Upper lobe of right lung (tissue), 1 donor: ENCODE data around the gene SUSD4. TPM values are rescaled to one million over a fixed set of nuclear protein-coding genes. Genes with fewer than 3 reads are reported as not detected.

Experiments
- ATAC-seq: fragments of 200-7000 bp; cut with Tn5 transposase; one replicate; pipeline ENCODE4 v1.9.1; 2020; ENCODE audit warnings: mild to moderate bottlenecking, moderate library complexity
- DNase-seq: peaks from one replicate; pipeline ENCODE4 v3.0.0-alpha.2; 2020
- H3K27ac ChIP-seq: fragments of 200-600 bp; one replicate; pipeline ENCODE4 v1.8.0; 2022
- H3K27me3 ChIP-seq: fragments of 200-600 bp; one replicate; pipeline ENCODE4 v1.8.0; 2022; ENCODE audit warnings: mild to moderate bottlenecking
- H3K36me3 ChIP-seq: fragments of 200-600 bp; one replicate; pipeline ENCODE4 v1.8.0; 2022
- H3K4me1 ChIP-seq: fragments of 200-600 bp; one replicate; pipeline ENCODE4 v1.8.0; 2022
- H3K4me3 ChIP-seq: fragments of 200-600 bp; one replicate; pipeline ENCODE4 v1.8.0; 2022; ENCODE audit warnings: mild to moderate bottlenecking
- H3K9me3 ChIP-seq: fragments of 200-600 bp; one replicate; pipeline ENCODE4 v1.8.0; 2022
- intact Hi-C: fragments of 100-400 bp; cut with DNase I; formaldehyde crosslinking; loops from one replicate; pipeline ENCODE4 v1.11.0; 2022
- total RNA-seq: library from RNA; stranded (reverse); fragmentation: NEBNext Ultra II Directional; extraction: Animal tissue kit (Norgen Biotek cat#: 25700); gene quantifications from one replicate; pipeline ENCODE4 v1.2.1, GENCODE V29; 2021
- TF ChIP-seq, protein P1 (sequence below): fragments of 200-600 bp; IDR thresholded peaks from one replicate; pipeline ENCODE4 v1.8.0; 2022; ENCODE audit warnings: antibody characterized with exemption
- donor health status: DM: no; HTN: yes; CAD: no; lungs with severe emphysema.

SUSD4 gene
- total RNA-seq, 1 donor from 2014 or later = 2.2 TPM

DNA sequence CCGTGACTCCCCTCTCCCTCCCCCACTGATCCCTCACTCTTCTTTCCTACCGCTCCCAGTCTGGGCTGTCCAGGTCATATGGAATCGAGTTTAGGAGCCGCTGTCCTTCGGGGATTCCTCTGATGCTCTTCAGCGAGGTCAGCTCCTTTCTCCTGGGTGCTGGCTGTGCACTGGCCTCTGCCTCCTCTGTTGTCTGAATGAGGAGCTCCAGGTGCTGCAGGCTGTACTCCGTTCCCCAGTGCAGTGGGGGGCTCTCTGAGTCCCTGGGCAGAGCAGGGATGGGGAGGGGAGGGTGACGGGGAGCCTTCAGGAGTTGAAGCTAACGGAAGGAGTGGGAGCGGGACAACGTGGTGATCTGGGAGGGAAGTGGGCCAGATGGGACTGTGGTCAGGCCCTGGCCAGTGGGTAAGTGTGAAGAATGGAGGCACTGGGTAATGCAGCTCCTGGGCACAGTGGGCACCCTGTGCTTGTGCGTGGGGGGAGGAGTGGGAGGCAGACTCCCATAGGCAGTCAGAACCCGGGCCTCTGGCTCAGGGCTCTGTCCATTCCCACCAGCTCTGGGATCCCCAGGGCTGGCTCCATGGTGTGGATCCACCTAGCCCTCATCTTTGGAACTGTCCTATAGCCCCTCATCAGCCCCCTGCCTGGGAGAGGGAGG is 161.5 kb downstream of the SUSD4 start:
- DNase-seq = no peak
- Histone ChIP-seq H3K36me3 (no peaks in the 10 kb centered on the region), H3K4me3 (no peak overlapping the region), H3K27me3 (no peaks in the 10 kb centered on the region), H3K4me1 (no peaks in the 10 kb centered on the region), H3K9me3 (no peaks in the 10 kb centered on the region), H3K27ac (no peak overlapping the region)
- TF ChIP-seq, protein P1, sequence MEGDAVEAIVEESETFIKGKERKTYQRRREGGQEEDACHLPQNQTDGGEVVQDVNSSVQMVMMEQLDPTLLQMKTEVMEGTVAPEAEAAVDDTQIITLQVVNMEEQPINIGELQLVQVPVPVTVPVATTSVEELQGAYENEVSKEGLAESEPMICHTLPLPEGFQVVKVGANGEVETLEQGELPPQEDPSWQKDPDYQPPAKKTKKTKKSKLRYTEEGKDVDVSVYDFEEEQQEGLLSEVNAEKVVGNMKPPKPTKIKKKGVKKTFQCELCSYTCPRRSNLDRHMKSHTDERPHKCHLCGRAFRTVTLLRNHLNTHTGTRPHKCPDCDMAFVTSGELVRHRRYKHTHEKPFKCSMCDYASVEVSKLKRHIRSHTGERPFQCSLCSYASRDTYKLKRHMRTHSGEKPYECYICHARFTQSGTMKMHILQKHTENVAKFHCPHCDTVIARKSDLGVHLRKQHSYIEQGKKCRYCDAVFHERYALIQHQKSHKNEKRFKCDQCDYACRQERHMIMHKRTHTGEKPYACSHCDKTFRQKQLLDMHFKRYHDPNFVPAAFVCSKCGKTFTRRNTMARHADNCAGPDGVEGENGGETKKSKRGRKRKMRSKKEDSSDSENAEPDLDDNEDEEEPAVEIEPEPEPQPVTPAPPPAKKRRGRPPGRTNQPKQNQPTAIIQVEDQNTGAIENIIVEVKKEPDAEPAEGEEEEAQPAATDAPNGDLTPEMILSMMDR = no peak
- intact Hi-C loops = no loop called here
- ATAC-seq = peak; percentile 18

DNA sequence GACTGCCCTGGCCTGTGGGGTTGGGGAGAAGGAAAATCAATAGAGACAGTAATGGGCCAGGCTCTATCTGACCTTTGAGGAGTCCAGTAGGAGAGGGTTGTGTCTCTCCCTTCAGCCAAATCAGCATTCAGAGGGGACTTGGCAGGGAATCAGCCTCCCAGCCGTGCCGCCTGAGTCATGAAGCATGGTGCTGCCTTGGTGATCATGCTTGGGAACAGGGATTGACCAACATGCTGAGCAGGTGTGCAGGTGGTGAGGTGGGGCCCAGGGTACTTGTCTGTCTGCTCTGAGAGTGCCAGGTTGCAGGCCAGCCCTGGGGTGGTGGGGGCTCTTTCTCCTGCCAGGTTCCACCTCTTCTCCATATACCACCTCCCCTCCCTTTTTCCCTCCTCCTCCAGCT is 162.0 kb downstream of the SUSD4 start:
- no peaks in the 10 kb centered on the region for H3K27me3 ChIP-seq
- no peak for DNase-seq

DNA sequence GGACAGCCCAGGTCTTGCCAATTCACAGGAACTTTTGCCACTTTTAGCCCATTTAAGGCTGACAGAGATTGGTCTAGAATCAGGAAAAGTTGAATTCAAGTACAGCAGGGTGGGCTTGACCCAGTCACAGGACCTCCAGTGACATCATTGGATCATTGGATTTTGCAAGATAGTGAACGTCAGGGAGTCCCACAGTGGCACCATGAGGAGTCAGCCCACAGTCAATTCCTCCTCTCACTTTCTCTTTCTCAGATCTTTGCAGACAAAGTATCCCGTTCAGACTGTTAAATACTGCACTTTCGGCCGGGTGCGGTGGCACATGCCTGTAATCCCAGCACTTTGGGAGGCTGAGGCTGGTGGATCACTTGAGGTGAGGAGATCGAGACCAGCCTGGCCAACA is 163.1 kb downstream of the SUSD4 start:
- no peak overlapping the region for H3K4me3 ChIP-seq
- no peaks in the 10 kb centered on the region for H3K27me3 ChIP-seq
- TF ChIP-seq, protein P1 = no peak
- intact Hi-C loops = no loop called here
- DNase-seq = no peak
- H3K4me1 ChIP-seq = no peaks in the 10 kb centered on the region
- H3K27ac ChIP-seq = no peak overlapping the region
- no peaks in the 10 kb centered on the region for H3K9me3 ChIP-seq
- H3K36me3 ChIP-seq = no peaks in the 10 kb centered on the region
- no peak for ATAC-seq

More for the DNA sequence above, 162.0 kb downstream of the SUSD4 start:
- Histone ChIP-seq H3K36me3 (no peaks in the 10 kb centered on the region), H3K4me3 (no peak overlapping the region), H3K9me3 (no peaks in the 10 kb centered on the region), H3K27ac (no peak overlapping the region), H3K4me1 (no peaks in the 10 kb centered on the region)
- TF ChIP-seq, protein P1 = no peak
- no peak for ATAC-seq
- intact Hi-C loops = no loop called here

DNA sequence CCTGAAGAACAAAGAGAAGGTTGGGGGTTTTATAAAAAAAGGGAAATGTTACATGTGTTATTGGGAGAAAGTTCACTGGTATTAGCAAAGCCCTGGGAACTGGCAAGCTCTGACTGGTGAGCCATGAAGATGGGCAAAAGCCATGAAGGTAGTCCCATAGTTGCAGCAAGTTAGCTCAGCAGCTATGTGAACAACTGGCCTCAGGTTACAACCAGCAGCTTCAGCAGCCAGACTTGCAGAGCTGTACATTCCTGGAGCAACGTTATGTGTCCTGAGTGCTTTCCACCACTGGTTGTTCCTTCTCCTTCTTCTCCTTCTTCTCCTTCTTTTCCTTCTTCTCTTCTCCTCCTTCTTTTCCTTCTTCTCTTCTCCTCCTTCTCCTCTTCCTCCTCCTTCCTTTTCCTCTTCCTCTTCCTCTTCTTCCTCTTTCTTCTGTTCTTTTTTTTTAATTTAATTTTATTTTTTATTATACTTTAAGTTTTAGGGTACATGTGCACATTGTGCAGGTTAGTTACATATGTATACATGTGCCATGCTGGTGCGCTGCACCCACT is 164.8 kb downstream of the SUSD4 start:
- H3K4me1 ChIP-seq = no peaks in the 10 kb centered on the region
- DNase-seq (no peak), ATAC-seq (peak; percentile 13)
- H3K4me3 ChIP-seq = no peak overlapping the region
- H3K9me3 ChIP-seq = no peaks in the 10 kb centered on the region
- TF ChIP-seq, protein P1 = no peak
- H3K36me3 ChIP-seq = no peaks in the 10 kb centered on the region
- no peak overlapping the region for H3K27ac ChIP-seq
- no peaks in the 10 kb centered on the region for H3K27me3 ChIP-seq
- intact Hi-C loops = no loop called here

DNA sequence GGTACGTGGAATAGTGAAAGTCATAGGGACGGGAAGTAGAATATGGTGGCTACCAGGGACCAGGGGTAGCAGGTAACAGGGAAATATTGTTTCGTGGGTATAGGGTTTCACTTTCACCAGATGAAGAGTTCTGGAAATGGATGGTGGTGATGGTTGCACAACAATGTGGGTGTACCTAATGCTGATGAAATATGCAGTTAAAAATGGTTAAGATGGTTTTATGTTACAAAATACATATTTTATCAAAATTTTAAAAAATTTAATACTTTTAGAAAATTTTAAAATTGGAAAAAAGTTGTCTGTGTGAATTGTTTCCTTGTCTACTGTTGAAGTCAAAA is 165.4 kb downstream of the SUSD4 start:
- DNase-seq (no peak), ATAC-seq (no peak)
- no peaks in the 10 kb centered on the region for H3K36me3 ChIP-seq
- H3K27me3 ChIP-seq = no peaks in the 10 kb centered on the region
- H3K4me1 ChIP-seq = no peaks in the 10 kb centered on the region
- no peaks in the 10 kb centered on the region for H3K9me3 ChIP-seq
- H3K27ac ChIP-seq = no peak overlapping the region
- intact Hi-C loops = no loop called here
- H3K4me3 ChIP-seq = no peak overlapping the region
- TF ChIP-seq, protein P1 = no peak
